Natural killer cell (primary cell): ENCODE measurements around the gene GJB6. TPM values are rescaled to one million over a fixed set of nuclear protein-coding genes. Genes with fewer than 3 reads are reported as not detected.
A peak's percentile ranks its signal among the peaks of the same experiment; 100 is the strongest.
"Not testable (repeated sequence)": the region's sequence is repeated elsewhere in the genome, so short reads cannot be mapped to it uniquely, and the experiment has no call there.

Experiments
- ATAC-seq, 3 donors: fragments of 150-1000 bp in 2 of 3; fragments of 200-7000 bp in 1 of 3; cut with Tn5 transposase; 1 replicate in 1 of 3; 2 replicates in 2 of 3; pipeline ENCODE4 v1.10.0; 2021; ENCODE audit warnings: mild to moderate bottlenecking in 2 of 3, moderate library complexity in 2 of 3
- DNase-seq, 2 donors: peaks; one replicate each; pipeline versions ENCODE4 v3.0.0 to v3.0.0-alpha.2; 2013 to 2021; ENCODE audit warnings: mixed read lengths in 1 of 2
- H3K27ac ChIP-seq: one replicate; pipeline ENCODE4 v1.5.1; 2013; ENCODE audit warnings: mild to moderate bottlenecking, low read length
- H3K27me3 ChIP-seq: one replicate; pipeline ENCODE4 v1.6.1; 2013; ENCODE audit warnings: low read length; ENCODE audit not compliant: control insufficient read depth, insufficient read depth
- H3K36me3 ChIP-seq: one replicate; pipeline ENCODE4 v1.6.1; 2013; ENCODE audit warnings: low read length; ENCODE audit not compliant: control insufficient read depth, insufficient read depth
- H3K4me1 ChIP-seq: one replicate; pipeline ENCODE4 v1.6.1; 2013; ENCODE audit warnings: low read length; ENCODE audit not compliant: control insufficient read depth, insufficient read depth
- H3K4me3 ChIP-seq: one replicate; pipeline ENCODE4 v1.5.1; 2013; ENCODE audit warnings: low read length
- H3K9me3 ChIP-seq: one replicate; pipeline ENCODE4 v1.6.1; 2013; ENCODE audit warnings: low read length; ENCODE audit not compliant: control insufficient read depth, insufficient read depth
- H3K27ac Mint-ChIP-seq, 2 donors: one replicate each; pipeline ENCODE4 v1.8.0; 2022; ENCODE audit warnings: mild to moderate bottlenecking in 2 of 2, mixed read lengths in 2 of 2, moderate library complexity in 1 of 2
- H3K27me3 Mint-ChIP-seq, 2 donors: one replicate each; pipeline ENCODE4 v1.8.0; 2022; ENCODE audit warnings: low read depth in 2 of 2, mixed read lengths in 2 of 2
- H3K36me3 Mint-ChIP-seq: one replicate; pipeline ENCODE4 v1.8.0; 2022; ENCODE audit warnings: mixed read lengths
- H3K4me1 Mint-ChIP-seq, 2 donors: one replicate each; pipeline ENCODE4 v1.8.0; 2022; ENCODE audit warnings: mixed read lengths in 2 of 2
- H3K4me3 Mint-ChIP-seq: one replicate; pipeline ENCODE4 v1.8.0; 2022; ENCODE audit warnings: mild to moderate bottlenecking, moderate library complexity, mixed read lengths
- H3K9me3 Mint-ChIP-seq, 2 donors: one replicate each; pipeline ENCODE4 v1.8.0; 2022; ENCODE audit warnings: mixed read lengths in 2 of 2
- WGBS: methylation state at CpG from one replicate; pipeline ENCODE4 v1.1.7; 2013; ENCODE audit warnings: missing lambda C conversion rate; ENCODE audit not compliant: insufficient coverage; 5-methylcytosine and 5-hydroxymethylcytosine counted together
- intact Hi-C: fragments of 100-400 bp; cut with micrococcal nuclease; formaldehyde crosslinking; loops from one replicate; pipeline ENCODE4 v1.14.2; 2022
- total RNA-seq, 4 donors: library from RNA; stranded (reverse); fragments of 120-200 nt in 1 of 4; gene quantifications; one replicate each; pipeline versions ENCODE4 v1.2.3 to v1.2.4, GENCODE V29; 2013 to 2022
- TF ChIP-seq, protein P1 (sequence below): fragments of 200-600 bp; IDR thresholded peaks from one replicate; pipeline ENCODE4 v1.8.0; 2022; ENCODE audit warnings: antibody characterized with exemption

The GJB6 gene
- total RNA-seq, result 1 to 10 TPM in 1 of 3 donors, under 1 TPM in 2; 0.23 to 1.3 (median 0.26) TPM
- total RNA-seq (2013), result 0.23 TPM

DNA sequence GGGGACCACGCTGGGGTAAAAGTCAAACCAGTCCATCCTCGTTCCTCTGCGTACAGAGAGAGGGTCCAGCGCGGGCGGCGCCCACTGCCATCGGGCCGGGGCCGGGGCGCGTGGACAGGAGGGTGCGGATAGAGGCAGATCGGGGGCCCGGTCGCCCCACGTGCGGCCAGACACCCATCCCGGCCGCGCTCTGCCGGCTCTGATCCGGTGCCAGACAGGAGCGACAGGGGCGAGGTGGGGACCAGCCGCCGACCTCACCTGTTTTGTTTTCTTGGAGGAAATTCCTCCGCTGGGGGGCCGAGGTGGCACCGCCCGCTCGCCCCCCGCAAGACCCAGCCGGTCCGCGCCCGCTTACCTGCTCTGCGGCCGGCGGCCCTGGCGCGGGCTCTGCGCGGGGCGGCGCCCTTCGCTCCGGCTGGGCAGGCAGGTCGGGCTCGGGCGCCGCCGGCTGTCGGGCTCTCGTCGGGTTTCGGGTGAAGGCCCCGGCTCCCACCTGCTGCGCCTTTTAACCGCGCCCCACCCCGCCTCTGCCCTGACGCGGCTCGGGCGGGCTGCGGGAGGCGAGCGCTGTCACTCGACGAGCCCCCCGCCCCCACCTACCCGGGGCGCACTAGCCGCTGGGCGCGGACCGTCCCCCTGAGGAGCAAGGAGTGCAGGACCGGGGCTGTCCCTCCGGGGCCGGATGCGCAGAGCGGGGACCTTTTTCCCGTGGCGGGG, at the start of gene GJB6:
TSS of gene GJB6 (minus strand) at position 481 of the 717 bp plus-strand sequence. CDS start 8,839 bp downstream, outside the sequence.
- DNase-seq (peak in 1 of 2 donors; percentile 45), ATAC-seq (peak in 2 of 3 donors; percentile 33 to 40)
- intact Hi-C loops, result no loop called here
- Histone ChIP-seq H3K27me3 (peaks cover 19% of the 10 kb centered on the region), H3K4me3 (no peak within 1 kb of the TSS), H3K4me1 (peaks cover 18% of the 10 kb centered on the region), H3K36me3 (no peaks in the 10 kb centered on the region), H3K27ac (no peak within 1 kb of the TSS), H3K9me3 (no peaks in the 10 kb centered on the region)
- peak within 1 kb of the TSS; percentile 70 for H3K4me3 Mint-ChIP-seq
- no peak within 1 kb of the TSS for H3K27ac Mint-ChIP-seq
- whole genome bisulfite sequencing, result 2% methylated on average over 85 of the region's 85 CpGs
- peaks cover 0 to 6% of the 10 kb centered on the region in 2 donors for H3K4me1 Mint-ChIP-seq
- H3K36me3 Mint-ChIP-seq, result no peaks in the 10 kb centered on the region
- no peaks in the 10 kb centered on the region for H3K9me3 Mint-ChIP-seq
- H3K27me3 Mint-ChIP-seq, result peaks cover 36 to 41% of the 10 kb centered on the region in 2 donors
- TF ChIP-seq, protein P1, sequence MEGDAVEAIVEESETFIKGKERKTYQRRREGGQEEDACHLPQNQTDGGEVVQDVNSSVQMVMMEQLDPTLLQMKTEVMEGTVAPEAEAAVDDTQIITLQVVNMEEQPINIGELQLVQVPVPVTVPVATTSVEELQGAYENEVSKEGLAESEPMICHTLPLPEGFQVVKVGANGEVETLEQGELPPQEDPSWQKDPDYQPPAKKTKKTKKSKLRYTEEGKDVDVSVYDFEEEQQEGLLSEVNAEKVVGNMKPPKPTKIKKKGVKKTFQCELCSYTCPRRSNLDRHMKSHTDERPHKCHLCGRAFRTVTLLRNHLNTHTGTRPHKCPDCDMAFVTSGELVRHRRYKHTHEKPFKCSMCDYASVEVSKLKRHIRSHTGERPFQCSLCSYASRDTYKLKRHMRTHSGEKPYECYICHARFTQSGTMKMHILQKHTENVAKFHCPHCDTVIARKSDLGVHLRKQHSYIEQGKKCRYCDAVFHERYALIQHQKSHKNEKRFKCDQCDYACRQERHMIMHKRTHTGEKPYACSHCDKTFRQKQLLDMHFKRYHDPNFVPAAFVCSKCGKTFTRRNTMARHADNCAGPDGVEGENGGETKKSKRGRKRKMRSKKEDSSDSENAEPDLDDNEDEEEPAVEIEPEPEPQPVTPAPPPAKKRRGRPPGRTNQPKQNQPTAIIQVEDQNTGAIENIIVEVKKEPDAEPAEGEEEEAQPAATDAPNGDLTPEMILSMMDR, result no peak

DNA sequence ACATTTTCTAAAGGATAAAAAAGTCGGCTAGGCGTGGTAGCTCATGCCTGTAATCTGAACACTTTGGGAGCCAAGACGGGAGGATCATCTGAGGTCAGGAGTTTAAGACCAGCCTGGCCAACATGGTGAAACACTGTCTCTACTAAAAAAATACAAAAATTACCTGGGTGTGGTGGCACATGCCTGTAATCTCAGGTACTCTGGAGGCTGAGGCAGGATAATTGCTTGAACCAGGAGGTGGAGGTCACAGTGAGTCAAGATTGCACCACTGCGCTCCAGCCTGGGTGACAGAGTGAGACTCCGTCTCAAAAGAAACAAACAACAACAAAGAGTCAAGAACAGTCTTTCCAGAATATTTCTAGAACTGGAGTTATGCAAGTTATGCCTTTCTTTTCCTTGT, 44.8 kb upstream of the GJB6 start:
- H3K27ac ChIP-seq, H3K4me1 ChIP-seq, H3K4me3 Mint-ChIP-seq, H3K9me3 ChIP-seq, H3K36me3 ChIP-seq, H3K27me3 ChIP-seq, ATAC-seq, H3K9me3 Mint-ChIP-seq, DNase-seq, H3K4me1 Mint-ChIP-seq, intact Hi-C loops, H3K27ac Mint-ChIP-seq, H3K4me3 ChIP-seq, H3K36me3 Mint-ChIP-seq: not testable (repeated sequence)
- H3K27me3 Mint-ChIP-seq, result peaks cover 10 to 13% of the 10 kb centered on the region in 2 donors
- WGBS, result 98% methylated on average over 5 of the region's 5 CpGs

DNA sequence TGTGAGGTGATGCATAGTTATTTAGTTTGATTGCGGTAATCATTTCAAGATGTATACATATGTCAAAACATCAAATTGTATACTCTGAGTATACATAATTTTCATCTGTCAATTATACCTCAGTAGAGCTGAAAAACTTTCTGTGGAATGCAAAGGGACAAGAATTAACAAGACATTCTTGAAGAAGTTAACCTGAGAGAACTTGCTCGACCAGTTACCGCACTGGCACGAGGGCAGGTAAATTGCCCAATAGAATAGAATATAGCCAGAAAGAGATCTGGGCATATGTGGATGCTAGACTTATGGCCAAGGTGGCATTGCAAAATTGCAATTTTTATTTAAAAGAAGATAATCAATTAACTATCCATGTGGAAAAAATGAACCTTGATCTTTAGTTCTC, 42.3 kb upstream of the GJB6 start:
- H3K4me3 ChIP-seq, result no peak overlapping the region
- intact Hi-C loops, result no loop called here
- no peak overlapping the region for H3K27ac Mint-ChIP-seq

DNA sequence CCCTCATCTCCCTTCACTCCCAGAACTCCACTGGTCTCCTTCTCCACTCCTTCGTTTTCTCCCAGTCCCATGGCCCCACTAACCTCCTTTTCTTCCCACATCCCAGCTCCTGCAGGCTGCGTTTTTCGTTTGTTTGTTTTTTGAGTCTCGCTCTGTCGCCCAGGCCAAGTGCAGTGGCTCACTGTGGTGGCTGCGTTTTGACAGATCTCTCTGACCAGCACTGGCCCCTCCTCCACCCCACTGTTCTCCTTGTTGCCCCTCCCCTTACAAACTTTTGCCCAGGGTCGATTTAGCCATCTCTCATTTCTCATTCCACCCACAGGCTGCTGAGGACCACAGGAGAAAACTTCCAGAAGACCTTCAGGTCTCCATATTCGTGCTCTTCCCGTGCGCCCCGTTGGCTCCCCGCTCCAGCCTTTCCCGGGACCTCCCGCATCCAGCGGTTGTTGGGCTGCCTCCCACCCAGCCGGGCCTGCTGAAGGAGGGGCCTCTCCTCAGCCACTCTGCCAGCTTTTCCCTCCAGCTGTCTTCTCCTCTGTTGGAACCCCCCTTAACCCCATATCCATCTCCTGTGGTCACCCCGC, 40.6 kb upstream of the GJB6 start:
- Histone ChIP-seq H3K4me1 (no peaks in the 10 kb centered on the region), H3K27ac (no peak overlapping the region), H3K9me3 (no peaks in the 10 kb centered on the region), H3K4me3 (no peak overlapping the region), H3K27me3 (no peaks in the 10 kb centered on the region), H3K36me3 (no peaks in the 10 kb centered on the region)
- no peak for ATAC-seq
- Mint-ChIP-seq H3K36me3 (no peaks in the 10 kb centered on the region), H3K27ac (no peak overlapping the region), H3K9me3 (no peaks in the 10 kb centered on the region), H3K4me1 (no peaks in the 10 kb centered on the region), H3K4me3 (no peak overlapping the region), H3K27me3 (peaks cover 12 to 13% of the 10 kb centered on the region in 2 donors)
- DNase-seq, result no peak
- 75% methylated on average over 17 of the region's 17 CpGs for WGBS
- TF ChIP-seq, protein P1, result no peak
- intact Hi-C loops, result no loop called here

More for the DNA sequence above, 42.3 kb upstream of the GJB6 start:
- TF ChIP-seq, protein P1, result no peak
- H3K27ac ChIP-seq, result no peak overlapping the region
- H3K27me3 ChIP-seq, result no peaks in the 10 kb centered on the region
- H3K36me3 Mint-ChIP-seq, result no peaks in the 10 kb centered on the region
- H3K4me1 ChIP-seq, result no peaks in the 10 kb centered on the region
- ATAC-seq, result no peak
- peaks cover 12 to 13% of the 10 kb centered on the region in 2 donors for H3K27me3 Mint-ChIP-seq
- no peaks in the 10 kb centered on the region for H3K9me3 Mint-ChIP-seq
- no peaks in the 10 kb centered on the region for H3K4me1 Mint-ChIP-seq
- no peak for DNase-seq
- 95% methylated on average over 3 of the region's 4 CpGs for WGBS
- H3K4me3 Mint-ChIP-seq, result no peak overlapping the region
- H3K9me3 ChIP-seq, result no peaks in the 10 kb centered on the region
- no peaks in the 10 kb centered on the region for H3K36me3 ChIP-seq
